HPDE6-E6E7 (cell line): ENCODE measurements around the gene PSD.

Source experiments
- DNase-seq: peaks from one replicate; pipeline ENCODE4 v3.0.0; 2011; ENCODE audit warnings: missing footprints; ENCODE audit errors: extremely low spot score

The PSD gene

GRCh38 chr10:102389894-102390293 lies 28.7 kb downstream of the PSD start:
- no peak for DNase-seq

GRCh38 chr10:102384606-102385429 lies 33.8 kb downstream of the PSD start:
- DNase-seq: no peak

- DNase-seq: no peak
Observed at GRCh38 chr10:102384053-102384452, 34.5 kb downstream of the PSD start.

- no peak for DNase-seq
Observed at GRCh38 chr10:102382871-102383270, 35.7 kb downstream of the PSD start.

- DNase-seq: no peak
Observed at GRCh38 chr10:102381983-102382382, 36.6 kb downstream of the PSD start.

- DNase-seq: no peak
Observed at GRCh38 chr10:102379383-102379782, 39.2 kb downstream of the PSD start.

GRCh38 chr10:102376901-102377300 lies 41.7 kb downstream of the PSD start:
- no peak for DNase-seq

GRCh38 chr10:102375867-102376266 lies 42.7 kb downstream of the PSD start:
- DNase-seq: no peak

GRCh38 chr10:102375250-102375649 lies 43.3 kb downstream of the PSD start:
- no peak for DNase-seq

- DNase-seq: no peak
Observed at GRCh38 chr10:102371295-102371694, 47.3 kb downstream of the PSD start.

- no peak for DNase-seq
Observed at GRCh38 chr10:102368077-102368476, 50.5 kb downstream of the PSD start.

- no peak for DNase-seq
Observed at GRCh38 chr10:102367441-102367840, 51.1 kb downstream of the PSD start.

- DNase-seq: no peak
Observed at GRCh38 chr10:102358712-102359382, 59.7 kb downstream of the PSD start.

GRCh38 chr10:102354451-102354850 lies 64.1 kb downstream of the PSD start:
- no peak for DNase-seq
